ENCODE data around the gene UCP3.
A peak's percentile ranks its signal among the peaks of the same experiment; 100 is the strongest.

DNA sequence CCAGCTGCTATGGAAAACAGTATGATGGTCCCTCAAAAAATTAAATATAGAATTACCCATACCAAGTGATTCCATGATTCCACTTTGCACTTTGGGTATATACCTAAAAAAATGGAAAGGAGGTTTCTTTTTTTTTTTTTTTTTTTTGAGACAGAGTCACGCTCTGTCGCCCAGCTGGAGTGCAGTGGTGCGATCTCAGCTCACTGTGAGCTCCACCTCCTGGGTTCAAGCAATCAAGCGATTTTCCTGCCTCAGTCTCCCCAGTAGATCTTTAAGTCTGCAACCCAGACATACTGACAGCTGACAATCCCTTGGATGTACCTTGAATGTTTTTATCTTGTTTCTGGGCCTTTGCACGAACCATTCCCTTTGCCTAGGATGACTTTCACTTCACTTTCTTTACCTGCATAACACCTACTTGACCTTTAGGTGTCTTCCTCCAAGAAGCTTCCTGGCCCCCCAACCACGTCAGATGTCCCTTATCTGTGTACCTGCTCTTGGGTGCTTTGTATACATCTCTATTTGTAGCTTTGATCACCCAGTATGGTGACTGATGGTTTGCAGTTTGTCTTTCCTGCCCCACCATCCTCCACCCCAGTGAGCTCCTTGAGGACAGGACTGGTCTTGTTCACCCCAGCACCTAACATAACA, 11.6 kb downstream of the UCP3 start:
- TF ChIP-seq EZH2phosphoT487 (IDR thresholded peaks at IDR 0.05; ENCODE audit: borderline replicate concordance, low read depth, low read length) = no peak
- TF ChIP-seq, protein P1, sequence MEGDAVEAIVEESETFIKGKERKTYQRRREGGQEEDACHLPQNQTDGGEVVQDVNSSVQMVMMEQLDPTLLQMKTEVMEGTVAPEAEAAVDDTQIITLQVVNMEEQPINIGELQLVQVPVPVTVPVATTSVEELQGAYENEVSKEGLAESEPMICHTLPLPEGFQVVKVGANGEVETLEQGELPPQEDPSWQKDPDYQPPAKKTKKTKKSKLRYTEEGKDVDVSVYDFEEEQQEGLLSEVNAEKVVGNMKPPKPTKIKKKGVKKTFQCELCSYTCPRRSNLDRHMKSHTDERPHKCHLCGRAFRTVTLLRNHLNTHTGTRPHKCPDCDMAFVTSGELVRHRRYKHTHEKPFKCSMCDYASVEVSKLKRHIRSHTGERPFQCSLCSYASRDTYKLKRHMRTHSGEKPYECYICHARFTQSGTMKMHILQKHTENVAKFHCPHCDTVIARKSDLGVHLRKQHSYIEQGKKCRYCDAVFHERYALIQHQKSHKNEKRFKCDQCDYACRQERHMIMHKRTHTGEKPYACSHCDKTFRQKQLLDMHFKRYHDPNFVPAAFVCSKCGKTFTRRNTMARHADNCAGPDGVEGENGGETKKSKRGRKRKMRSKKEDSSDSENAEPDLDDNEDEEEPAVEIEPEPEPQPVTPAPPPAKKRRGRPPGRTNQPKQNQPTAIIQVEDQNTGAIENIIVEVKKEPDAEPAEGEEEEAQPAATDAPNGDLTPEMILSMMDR (conservative IDR thresholded peaks at IDR 0.05; ENCODE audit: low read length) = peak; percentile 58
